ENCODE measurements around the gene ABCG1. TPM values are rescaled to one million over a fixed set of nuclear protein-coding genes. Genes with fewer than 3 reads are reported as not detected.

ABCG1 gene
- total RNA-seq, 3 donors from 2014 or later, result 44.4 to 67.0 (median 56.8) TPM

DNA sequence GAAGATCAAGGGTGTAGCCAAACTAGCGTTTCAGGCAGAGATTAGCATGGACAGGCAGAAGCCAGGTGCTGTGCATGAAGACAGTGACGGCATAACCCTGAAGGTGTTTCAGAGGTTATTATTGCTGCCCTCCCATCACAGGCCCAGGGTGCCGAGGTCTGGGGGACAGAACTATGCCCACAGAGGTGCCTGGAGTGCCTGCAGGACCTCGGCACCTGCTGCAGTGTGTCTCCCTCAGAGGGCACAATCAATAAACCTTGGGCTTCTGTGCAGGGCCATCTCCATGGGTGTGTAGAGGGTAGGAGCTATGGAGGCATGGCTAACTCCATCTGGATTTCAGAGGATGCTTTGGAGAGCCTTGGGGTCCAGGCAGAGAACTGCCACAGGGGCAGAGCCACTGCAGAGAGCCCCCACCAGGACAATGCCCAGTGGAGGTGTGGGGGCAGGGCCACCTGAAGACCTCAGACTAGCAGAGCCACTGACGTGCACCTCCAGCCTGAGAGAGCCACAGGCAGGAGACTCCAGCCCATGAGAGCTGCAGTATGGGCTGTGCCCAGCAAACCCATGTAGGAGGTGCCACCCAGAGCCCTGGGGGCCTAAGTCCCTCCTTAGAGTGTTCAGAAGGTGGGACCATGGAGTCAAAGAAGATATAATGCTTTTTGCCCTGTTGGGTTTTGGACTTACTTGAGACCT lies 5.7 kb upstream of the ABCG1 start:
- no peak for ATAC-seq
- no peak for DNase-seq
- no peaks in the 10 kb centered on the region for H3K9me3 ChIP-seq
- H3K36me3 ChIP-seq (ENCODE audit: low read depth), result no peaks in the 10 kb centered on the region
- intact Hi-C loops (cut with DNase I, micrococcal nuclease), result no loop called here
- TF ChIP-seq, protein P1, sequence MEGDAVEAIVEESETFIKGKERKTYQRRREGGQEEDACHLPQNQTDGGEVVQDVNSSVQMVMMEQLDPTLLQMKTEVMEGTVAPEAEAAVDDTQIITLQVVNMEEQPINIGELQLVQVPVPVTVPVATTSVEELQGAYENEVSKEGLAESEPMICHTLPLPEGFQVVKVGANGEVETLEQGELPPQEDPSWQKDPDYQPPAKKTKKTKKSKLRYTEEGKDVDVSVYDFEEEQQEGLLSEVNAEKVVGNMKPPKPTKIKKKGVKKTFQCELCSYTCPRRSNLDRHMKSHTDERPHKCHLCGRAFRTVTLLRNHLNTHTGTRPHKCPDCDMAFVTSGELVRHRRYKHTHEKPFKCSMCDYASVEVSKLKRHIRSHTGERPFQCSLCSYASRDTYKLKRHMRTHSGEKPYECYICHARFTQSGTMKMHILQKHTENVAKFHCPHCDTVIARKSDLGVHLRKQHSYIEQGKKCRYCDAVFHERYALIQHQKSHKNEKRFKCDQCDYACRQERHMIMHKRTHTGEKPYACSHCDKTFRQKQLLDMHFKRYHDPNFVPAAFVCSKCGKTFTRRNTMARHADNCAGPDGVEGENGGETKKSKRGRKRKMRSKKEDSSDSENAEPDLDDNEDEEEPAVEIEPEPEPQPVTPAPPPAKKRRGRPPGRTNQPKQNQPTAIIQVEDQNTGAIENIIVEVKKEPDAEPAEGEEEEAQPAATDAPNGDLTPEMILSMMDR (IDR thresholded peaks at IDR 0.05), result no peak
- H3K4me1 ChIP-seq (ENCODE audit: low read depth), result no peaks in the 10 kb centered on the region
- H3K4me3 ChIP-seq, result no peak overlapping the region

- peaks cover 7% of the 10 kb centered on the region for H3K4me1 ChIP-seq (ENCODE audit: low read depth)
- TF ChIP-seq, protein P1 (IDR thresholded peaks at IDR 0.05), result no peak
- H3K36me3 ChIP-seq (ENCODE audit: low read depth), result no peaks in the 10 kb centered on the region
- intact Hi-C loops (cut with DNase I, micrococcal nuclease), result no loop called here
- H3K4me3 ChIP-seq, result no peak overlapping the region
- DNase-seq (no peak), ATAC-seq (peak; percentile 40)
- H3K9me3 ChIP-seq, result no peaks in the 10 kb centered on the region
These were observed 4.7 kb upstream of the ABCG1 start for GRCh38 chr21:42214081-42214750.

DNA sequence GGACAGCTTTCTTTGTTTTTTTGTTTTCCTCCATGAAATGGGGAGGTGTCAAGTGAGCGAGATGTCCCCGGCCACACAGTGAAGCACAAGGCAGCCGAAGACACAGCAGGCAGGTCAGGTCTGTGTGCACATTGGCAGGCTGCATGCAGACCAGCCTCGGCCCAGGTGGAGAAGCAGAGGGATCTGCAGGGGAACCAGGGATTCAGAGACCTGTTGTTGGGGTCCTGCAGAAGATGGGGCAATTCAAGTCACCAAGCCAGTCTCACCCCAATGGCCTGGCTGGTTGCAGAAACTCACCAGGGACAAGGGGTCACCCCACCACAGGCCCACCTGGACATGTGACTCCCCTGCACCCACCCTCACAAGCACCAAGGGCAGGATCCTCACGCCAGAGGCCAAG lies 4.0 kb upstream of the ABCG1 start:
- no peaks in the 10 kb centered on the region for H3K36me3 ChIP-seq (ENCODE audit: low read depth)
- intact Hi-C loops (cut with DNase I, micrococcal nuclease), result no loop called here
- no peak overlapping the region for H3K4me3 ChIP-seq
- no peaks in the 10 kb centered on the region for H3K9me3 ChIP-seq
- no peak for DNase-seq
- H3K4me1 ChIP-seq (ENCODE audit: low read depth), result peaks cover 10% of the 10 kb centered on the region
- no peak for ATAC-seq
- TF ChIP-seq, protein P1 (IDR thresholded peaks at IDR 0.05), result no peak

GRCh38 chr21:42215942-42216725 lies 2.8 kb upstream of the ABCG1 start:
- Histone ChIP-seq H3K4me3 (no peak overlapping the region), H3K36me3 (ENCODE audit: low read depth) (no peaks in the 10 kb centered on the region), H3K9me3 (no peaks in the 10 kb centered on the region), H3K4me1 (ENCODE audit: low read depth) (peaks cover 19% of the 10 kb centered on the region)
- no peak for DNase-seq
- TF ChIP-seq, protein P1 (IDR thresholded peaks at IDR 0.05), result no peak
- no peak for ATAC-seq
- intact Hi-C loops (cut with DNase I, micrococcal nuclease), result no loop called here

GRCh38 chr21:42216726-42217572 lies 2.0 kb upstream of the ABCG1 start:
- no peak for DNase-seq
- TF ChIP-seq, protein P1 (IDR thresholded peaks at IDR 0.05), result no peak
- ATAC-seq, result no peak
- Histone ChIP-seq H3K36me3 (ENCODE audit: low read depth) (no peaks in the 10 kb centered on the region), H3K9me3 (no peaks in the 10 kb centered on the region), H3K4me1 (ENCODE audit: low read depth) (peaks cover 21% of the 10 kb centered on the region), H3K4me3 (no peak overlapping the region)
- intact Hi-C loops (cut with DNase I, micrococcal nuclease), result no loop called here
